Mucosa of rectum (tissue), 2 donors: ENCODE data around the gene UMAD1.

Source experiments
- H3K27ac ChIP-seq, 2 donors: one replicate each; pipeline ENCODE4 v1.7.0; 2013; ENCODE audit warnings: inconsistent platforms in 2 of 2, low read depth in 2 of 2, low read length in 2 of 2
- H3K27me3 ChIP-seq, 2 donors: one replicate each; pipeline ENCODE4 v1.7.0; 2013; ENCODE audit warnings: low read length in 2 of 2; ENCODE audit not compliant: control insufficient read depth in 2 of 2, insufficient read depth in 2 of 2
- H3K36me3 ChIP-seq, 2 donors: one replicate each; pipeline ENCODE4 v1.7.0; 2013; ENCODE audit warnings: low read length in 2 of 2; ENCODE audit not compliant: control insufficient read depth in 2 of 2, insufficient read depth in 2 of 2
- H3K4me1 ChIP-seq, 2 donors: one replicate each; pipeline ENCODE4 v1.7.0; 2013; ENCODE audit warnings: low read length in 2 of 2, mild to moderate bottlenecking in 1 of 2; ENCODE audit not compliant: control insufficient read depth in 2 of 2, insufficient read depth in 2 of 2
- H3K4me3 ChIP-seq, 2 donors: one replicate each; pipeline ENCODE4 v1.7.0; 2013; ENCODE audit warnings: low read length in 2 of 2
- H3K9ac ChIP-seq, 2 donors: one replicate each; pipeline ENCODE4 v1.7.0; 2013; ENCODE audit warnings: low read length in 2 of 2, low read depth in 1 of 2, mild to moderate bottlenecking in 1 of 2
- H3K9me3 ChIP-seq, 2 donors: one replicate each; pipeline ENCODE4 v1.7.0; 2013; ENCODE audit warnings: low read length in 2 of 2; ENCODE audit not compliant: control insufficient read depth in 2 of 2
- donor health status: healthy.
- donor health status: Normal muscosa, but diverticular disease.

UMAD1 gene

DNA sequence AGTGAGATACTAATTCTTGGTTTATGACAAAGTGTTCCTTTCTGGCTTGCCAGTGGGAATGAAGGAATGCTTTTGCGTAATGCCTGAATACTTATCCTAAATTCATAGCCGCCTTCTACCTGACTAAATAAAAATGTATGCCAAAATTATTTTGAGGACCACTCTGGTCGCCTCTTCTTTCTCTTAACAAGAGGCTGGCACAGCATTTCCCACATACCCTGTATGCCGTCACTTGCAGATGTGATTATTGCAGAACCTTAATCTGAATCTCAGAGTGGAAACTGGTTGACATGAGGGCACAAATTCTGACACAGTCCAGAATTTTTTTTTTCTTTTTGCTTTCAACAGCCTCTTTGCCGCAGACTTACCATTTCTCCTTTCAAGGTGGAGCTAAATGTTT is 203.4 kb downstream of the UMAD1 start:
- Histone ChIP-seq H3K27ac (no peak overlapping the region), H3K36me3 (no peaks in the 10 kb centered on the region)

DNA sequence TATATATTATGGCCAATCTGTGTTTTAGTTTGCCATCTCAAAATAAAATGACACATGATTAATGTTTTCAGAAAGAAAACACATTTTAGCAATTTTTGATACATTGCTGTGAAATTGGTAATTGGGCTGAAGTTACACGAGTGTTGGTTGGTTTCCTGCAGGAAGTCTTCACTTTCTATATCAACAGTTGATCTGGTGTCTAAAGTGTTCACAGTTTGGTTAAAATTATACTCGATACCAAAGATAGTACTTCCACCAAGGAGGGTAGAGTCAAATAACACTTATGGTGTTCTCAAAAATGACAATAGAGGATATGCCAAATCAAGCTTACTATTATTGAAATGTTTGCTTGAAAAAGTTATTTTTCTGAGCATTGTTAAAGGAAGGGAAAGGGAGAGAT is 207.7 kb downstream of the UMAD1 start:
- Histone ChIP-seq H3K4me1 (no peaks in the 10 kb centered on the region), H3K27me3 (no peaks in the 10 kb centered on the region), H3K4me3 (no peak overlapping the region), H3K27ac (no peak overlapping the region), H3K9me3 (no peaks in the 10 kb centered on the region), H3K9ac (no peak overlapping the region), H3K36me3 (no peaks in the 10 kb centered on the region)

More for the DNA sequence above, 203.4 kb downstream of the UMAD1 start:
- H3K27me3 ChIP-seq: no peaks in the 10 kb centered on the region
- no peak overlapping the region for H3K4me3 ChIP-seq
- H3K4me1 ChIP-seq: no peaks in the 10 kb centered on the region
- no peaks in the 10 kb centered on the region for H3K9me3 ChIP-seq
- no peak overlapping the region for H3K9ac ChIP-seq

- Histone ChIP-seq H3K27ac (no peak overlapping the region), H3K9ac (no peak overlapping the region), H3K4me3 (no peak overlapping the region), H3K4me1 (no peaks in the 10 kb centered on the region), H3K9me3 (no peaks in the 10 kb centered on the region), H3K36me3 (no peaks in the 10 kb centered on the region), H3K27me3 (no peaks in the 10 kb centered on the region)
Measured at GRCh38 chr7:7848892-7849291, 208.3 kb downstream of the UMAD1 start.

DNA sequence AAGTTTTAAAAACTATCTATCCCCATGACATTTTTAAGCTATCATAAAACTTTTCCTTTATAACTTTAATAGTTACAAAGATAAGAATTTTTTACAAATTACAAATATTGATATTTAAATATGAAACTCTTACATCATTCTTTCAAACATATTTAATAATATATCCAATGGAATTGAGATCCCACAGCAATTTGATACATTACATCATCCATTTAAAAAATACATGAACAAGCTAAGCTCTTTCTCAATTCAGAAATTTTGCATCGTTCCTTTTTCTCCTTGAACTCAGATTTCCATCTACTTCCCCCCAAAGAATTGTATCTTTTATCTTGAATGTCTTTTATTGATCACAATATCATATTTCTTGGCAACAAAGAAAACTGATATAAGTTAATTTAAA is 209.6 kb downstream of the UMAD1 start:
- Histone ChIP-seq H3K9ac (no peak overlapping the region), H3K36me3 (no peaks in the 10 kb centered on the region), H3K4me3 (no peak overlapping the region), H3K27ac (no peak overlapping the region), H3K9me3 (peaks cover 5 to 7% of the 10 kb centered on the region in 2 donors), H3K4me1 (no peaks in the 10 kb centered on the region), H3K27me3 (no peaks in the 10 kb centered on the region)

DNA sequence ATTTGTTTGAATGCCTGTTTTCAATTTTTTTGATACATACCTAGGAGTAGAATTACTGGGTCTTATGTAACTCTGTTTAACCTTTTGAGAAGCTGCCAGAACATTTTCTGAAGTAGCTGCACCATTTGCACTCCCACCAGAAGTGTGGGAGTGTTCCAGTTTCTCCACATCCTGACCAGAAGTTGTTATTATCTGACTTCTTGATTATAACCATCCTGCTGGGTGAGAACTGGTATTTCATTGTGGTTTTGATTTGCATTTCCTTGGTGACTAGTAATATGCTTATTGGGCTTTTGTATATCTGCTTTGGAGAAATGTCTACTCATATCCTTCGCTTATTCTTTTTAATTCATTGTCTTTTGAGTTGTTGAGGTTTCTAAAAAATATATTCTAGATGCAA is 210.8 kb downstream of the UMAD1 start:
- Histone ChIP-seq H3K4me1 (no peaks in the 10 kb centered on the region), H3K9ac (no peak overlapping the region), H3K27me3 (no peaks in the 10 kb centered on the region), H3K9me3 (peaks cover 7 to 9% of the 10 kb centered on the region in 2 donors), H3K36me3 (no peaks in the 10 kb centered on the region), H3K4me3 (no peak overlapping the region), H3K27ac (no peak overlapping the region)

GRCh38 chr7:7851991-7852390 is 211.4 kb downstream of the UMAD1 start:
- Histone ChIP-seq H3K27me3 (no peaks in the 10 kb centered on the region), H3K4me3 (no peak overlapping the region), H3K4me1 (no peaks in the 10 kb centered on the region), H3K9ac (no peak overlapping the region), H3K27ac (no peak overlapping the region), H3K36me3 (no peaks in the 10 kb centered on the region), H3K9me3 (peaks cover 7 to 9% of the 10 kb centered on the region in 2 donors)

GRCh38 chr7:7857143-7857583 is 216.6 kb downstream of the UMAD1 start:
- Histone ChIP-seq H3K27me3 (no peaks in the 10 kb centered on the region), H3K9ac (no peak overlapping the region), H3K27ac (no peak overlapping the region), H3K9me3 (peaks cover 7 to 9% of the 10 kb centered on the region in 2 donors), H3K4me1 (no peaks in the 10 kb centered on the region), H3K36me3 (no peaks in the 10 kb centered on the region), H3K4me3 (no peak overlapping the region)

DNA sequence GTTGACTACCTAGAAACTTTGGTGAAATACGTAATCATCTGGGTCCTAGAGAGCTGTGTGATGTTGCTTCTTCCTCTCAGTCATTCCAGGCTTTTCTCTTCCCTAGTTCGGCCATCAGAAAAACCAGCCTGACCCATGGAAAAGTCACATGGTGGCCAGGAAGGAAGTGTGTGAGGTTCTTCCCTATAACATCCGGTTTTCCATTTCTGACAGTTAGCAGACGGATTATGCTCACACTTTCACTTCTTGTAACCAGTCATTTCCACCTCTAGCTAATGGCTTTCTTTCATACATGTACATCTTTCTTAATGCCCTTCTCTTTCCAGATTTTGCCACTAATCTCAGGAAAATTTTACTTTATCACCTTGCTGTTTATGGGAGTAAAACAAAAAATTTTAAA is 218.0 kb downstream of the UMAD1 start:
- H3K36me3 ChIP-seq: no peaks in the 10 kb centered on the region
- no peaks in the 10 kb centered on the region for H3K27me3 ChIP-seq
- H3K9me3 ChIP-seq: peaks cover 7 to 9% of the 10 kb centered on the region in 2 donors
- H3K4me3 ChIP-seq: no peak overlapping the region
- no peak overlapping the region for H3K9ac ChIP-seq
- H3K4me1 ChIP-seq: no peaks in the 10 kb centered on the region
- no peak overlapping the region for H3K27ac ChIP-seq

DNA sequence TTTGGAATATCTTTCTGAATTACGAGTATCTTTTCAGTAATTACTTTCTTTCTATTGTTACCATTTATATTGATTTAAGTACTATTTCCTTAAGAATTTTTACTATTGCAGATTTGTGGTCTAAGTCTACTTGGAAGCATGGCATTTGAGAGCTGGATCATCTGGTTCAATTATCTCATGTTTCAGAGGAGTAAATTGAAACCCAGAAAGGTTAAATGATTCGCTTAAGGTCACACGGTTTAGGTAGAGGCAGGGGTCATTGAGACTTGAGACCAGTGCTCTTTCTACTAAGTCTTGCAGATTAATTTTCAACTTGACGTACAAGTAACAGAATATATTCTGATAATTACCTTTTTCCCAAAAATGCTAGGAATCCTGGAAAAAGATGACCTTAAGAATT is 218.9 kb downstream of the UMAD1 start:
- no peak overlapping the region for H3K27ac ChIP-seq
- H3K36me3 ChIP-seq: no peaks in the 10 kb centered on the region
- H3K27me3 ChIP-seq: no peaks in the 10 kb centered on the region
- no peaks in the 10 kb centered on the region for H3K4me1 ChIP-seq
- H3K4me3 ChIP-seq: no peak overlapping the region
- peaks cover 6 to 9% of the 10 kb centered on the region in 2 donors for H3K9me3 ChIP-seq
- no peak overlapping the region for H3K9ac ChIP-seq

DNA sequence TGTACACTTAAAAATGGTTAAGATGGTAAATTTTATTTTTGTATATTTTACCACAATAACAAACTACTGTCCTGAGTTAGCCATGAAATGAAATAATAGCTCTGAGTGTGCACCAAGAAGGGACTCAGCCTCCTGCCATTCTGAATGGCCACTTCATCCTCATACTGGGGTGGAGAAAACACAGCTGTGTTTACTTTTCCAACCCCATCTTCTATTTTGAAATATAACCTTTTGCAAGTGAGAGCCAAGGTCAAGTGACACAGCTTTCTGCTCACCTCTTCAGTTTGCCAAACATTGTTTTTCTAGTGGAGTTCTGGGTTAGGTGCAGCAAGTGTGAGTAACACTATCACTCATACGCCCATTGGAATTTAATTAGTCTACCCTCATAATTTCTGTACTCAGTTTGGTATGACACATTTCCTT is 220.7 kb downstream of the UMAD1 start:
- no peaks in the 10 kb centered on the region for H3K4me1 ChIP-seq

GRCh38 chr7:7862393-7862792 is 221.8 kb downstream of the UMAD1 start:
- H3K27ac ChIP-seq: no peak overlapping the region
- no peaks in the 10 kb centered on the region for H3K36me3 ChIP-seq
- H3K4me3 ChIP-seq: no peak overlapping the region
- no peaks in the 10 kb centered on the region for H3K27me3 ChIP-seq
- H3K4me1 ChIP-seq: no peaks in the 10 kb centered on the region
- no peaks in the 10 kb centered on the region for H3K9me3 ChIP-seq
- H3K9ac ChIP-seq: no peak overlapping the region

More for the DNA sequence above, 220.7 kb downstream of the UMAD1 start:
- Histone ChIP-seq H3K27me3 (no peaks in the 10 kb centered on the region), H3K4me3 (no peak overlapping the region), H3K9ac (no peak overlapping the region), H3K9me3 (no peaks in the 10 kb centered on the region), H3K36me3 (no peaks in the 10 kb centered on the region), H3K27ac (no peak overlapping the region)
